Measurements from ENCODE around the gene FZD1.
A peak's percentile ranks its signal among the peaks of the same experiment; 100 is the strongest.
"Not testable (repeated sequence)": the region's sequence is repeated elsewhere in the genome, so short reads cannot be mapped to it uniquely, and the experiment has no call there.

FZD1 gene

DNA sequence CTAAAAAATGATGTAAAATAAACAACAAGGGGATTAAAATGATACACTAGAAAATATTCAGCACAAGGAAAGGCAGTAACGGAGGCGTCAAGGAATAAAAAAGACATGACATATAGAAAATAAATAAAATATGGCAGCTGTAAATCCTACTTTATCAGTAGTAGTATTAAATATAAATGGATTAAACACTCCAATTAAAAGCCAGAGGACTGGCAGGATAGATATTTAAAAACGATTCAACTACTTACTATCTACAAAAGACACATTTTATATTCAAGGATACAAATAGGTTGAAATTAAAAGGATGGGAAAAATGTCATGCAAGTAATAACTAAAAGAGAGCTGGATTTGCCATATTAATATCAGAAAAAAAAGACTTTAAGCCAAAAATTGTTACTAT, 43.2 kb downstream of the FZD1 start:
- Histone ChIP-seq H2BK120ac (ENCODE audit: insufficient read depth, low read length, poor library complexity) (no peak overlapping the region), H3K4me2 (ENCODE audit: low read length) (no peak overlapping the region), H2BK12ac (ENCODE audit: low read length) (no peak overlapping the region), H3K14ac (ENCODE audit: low read length) (no peak overlapping the region), H3K27ac (ENCODE audit: low read depth, low read length) (no peak overlapping the region), H3K9ac (ENCODE audit: low read length) (no peak overlapping the region), H2BK5ac (ENCODE audit: low read depth, low read length, poor library complexity) (no peak overlapping the region), H4K12ac (ENCODE audit: low read depth, low read length) (no peak overlapping the region), H2AFZ (ENCODE audit: insufficient read depth, low read length, poor library complexity) (no peak overlapping the region), H3K18ac (ENCODE audit: low read length) (no peak overlapping the region), H3K4ac (ENCODE audit: low read depth, low read length) (no peak overlapping the region), H2AK5ac (ENCODE audit: low read length) (no peak overlapping the region), H4K8ac (ENCODE audit: low read depth, low read length) (no peak overlapping the region), H4K91ac (ENCODE audit: low read depth, low read length) (no peak overlapping the region), H3K23ac (ENCODE audit: low read length) (no peak overlapping the region), H3K27me3 (ENCODE audit: insufficient read depth, low read length) (no peaks in the 10 kb centered on the region), H3K79me1 (ENCODE audit: low read length) (no peaks in the 10 kb centered on the region), H3K79me2 (ENCODE audit: control insufficient read depth, insufficient read depth, low read length, poor library complexity) (no peaks in the 10 kb centered on the region), H3K36me3 (ENCODE audit: control insufficient read depth in 1 of 2, insufficient read depth in 2 of 2, low read length in 2 of 2) (no peaks in the 10 kb centered on the region), H3K4me1 (ENCODE audit: control insufficient read depth in 1 of 2, insufficient read depth in 2 of 2, low read length in 2 of 2) (no peaks in the 10 kb centered on the region), H3K9me3 (ENCODE audit: insufficient read depth, low read depth, low read length) (no peaks in the 10 kb centered on the region), H3K4me3 (ENCODE audit: low read depth, low read length) (no peak overlapping the region)
- no CpG with 5 or more reads among the region's 3 CpGs for WGBS (ENCODE audit: extremely low coverage, insufficient coverage, insufficient read length)
- DNase-seq = no peak

DNA sequence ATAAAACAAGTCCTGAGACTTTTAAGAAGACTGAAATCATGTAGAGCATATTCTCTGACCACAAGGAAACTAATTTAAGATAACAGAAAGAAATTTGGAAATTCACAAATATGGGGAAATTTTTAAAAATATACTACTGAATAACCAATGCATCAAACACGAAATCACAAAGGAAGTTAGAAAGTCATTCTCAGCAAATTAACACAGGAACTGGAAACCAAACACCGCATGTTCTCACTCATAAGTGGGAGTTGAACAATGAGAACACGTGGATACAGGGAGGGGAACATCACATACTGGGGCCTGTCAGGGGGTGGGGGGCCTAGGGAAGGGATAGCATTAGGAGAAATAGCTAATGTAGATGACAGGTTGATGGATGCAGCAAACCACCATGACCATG, 44.0 kb downstream of the FZD1 start:
- H3K79me2 ChIP-seq (ENCODE audit: control insufficient read depth, insufficient read depth, low read length, poor library complexity); H4K12ac ChIP-seq (ENCODE audit: low read depth, low read length); H3K9me3 ChIP-seq (ENCODE audit: insufficient read depth, low read depth, low read length); H3K23ac ChIP-seq (ENCODE audit: low read length); DNase-seq; H2AFZ ChIP-seq (ENCODE audit: insufficient read depth, low read length, poor library complexity); H3K14ac ChIP-seq (ENCODE audit: low read length); H2BK12ac ChIP-seq (ENCODE audit: low read length); H3K4me2 ChIP-seq (ENCODE audit: low read length); H3K4me1 ChIP-seq (ENCODE audit: control insufficient read depth in 1 of 2, insufficient read depth in 2 of 2, low read length in 2 of 2); H3K4me3 ChIP-seq (ENCODE audit: low read depth, low read length); H3K27ac ChIP-seq (ENCODE audit: low read depth, low read length); H2BK120ac ChIP-seq (ENCODE audit: insufficient read depth, low read length, poor library complexity); H3K79me1 ChIP-seq (ENCODE audit: low read length); H3K27me3 ChIP-seq (ENCODE audit: insufficient read depth, low read length); H3K18ac ChIP-seq (ENCODE audit: low read length); H3K36me3 ChIP-seq (ENCODE audit: control insufficient read depth in 1 of 2, insufficient read depth in 2 of 2, low read length in 2 of 2); H4K91ac ChIP-seq (ENCODE audit: low read depth, low read length); H4K8ac ChIP-seq (ENCODE audit: low read depth, low read length); H3K9ac ChIP-seq (ENCODE audit: low read length); H2BK5ac ChIP-seq (ENCODE audit: low read depth, low read length, poor library complexity); H2AK5ac ChIP-seq (ENCODE audit: low read length); H3K4ac ChIP-seq (ENCODE audit: low read depth, low read length): not testable (repeated sequence)
- WGBS (ENCODE audit: extremely low coverage, insufficient coverage, insufficient read length) = no CpG with 5 or more reads among the region's 3 CpGs

DNA sequence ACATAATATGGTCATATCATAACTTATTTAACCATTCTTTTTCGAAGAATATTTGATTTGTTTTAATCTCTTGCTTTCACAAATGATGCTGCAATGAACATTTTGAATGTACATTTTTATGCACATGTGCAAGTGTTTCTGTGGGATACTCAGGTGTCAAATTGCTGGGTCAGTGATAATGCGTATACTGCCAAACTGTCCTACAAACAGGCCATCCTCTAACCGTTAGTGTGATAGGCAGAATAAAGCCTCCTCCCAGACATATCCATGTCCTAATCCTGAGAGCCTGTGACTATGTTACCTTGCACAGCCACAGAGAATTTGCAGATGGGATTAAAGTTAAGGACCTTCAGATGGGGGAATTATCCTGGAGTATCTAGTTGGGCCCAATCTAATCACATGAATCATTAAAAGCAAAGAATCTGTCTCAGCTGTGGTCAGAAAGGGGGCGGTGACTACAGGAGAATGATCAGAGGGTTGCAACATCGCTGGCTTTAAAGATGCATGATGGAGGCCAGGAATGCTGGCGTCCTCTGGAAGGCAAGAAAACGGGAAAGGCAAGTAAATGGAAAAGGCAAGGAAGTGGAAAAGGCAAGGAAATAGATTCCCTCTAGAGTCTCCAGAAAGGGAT, 46.7 kb downstream of the FZD1 start:
- Histone ChIP-seq H3K9me3 (ENCODE audit: insufficient read depth, low read depth, low read length) (no peaks in the 10 kb centered on the region), H2BK12ac (ENCODE audit: low read length) (no peak overlapping the region), H2BK120ac (ENCODE audit: insufficient read depth, low read length, poor library complexity) (no peak overlapping the region), H3K14ac (ENCODE audit: low read length) (no peak overlapping the region), H3K23ac (ENCODE audit: low read length) (no peak overlapping the region), H4K8ac (ENCODE audit: low read depth, low read length) (no peak overlapping the region), H3K4me2 (ENCODE audit: low read length) (no peak overlapping the region), H2BK5ac (ENCODE audit: low read depth, low read length, poor library complexity) (no peak overlapping the region), H3K4me3 (ENCODE audit: low read depth, low read length) (no peak overlapping the region), H2AFZ (ENCODE audit: insufficient read depth, low read length, poor library complexity) (no peak overlapping the region), H3K79me2 (ENCODE audit: control insufficient read depth, insufficient read depth, low read length, poor library complexity) (no peaks in the 10 kb centered on the region), H3K9ac (ENCODE audit: low read length) (no peak overlapping the region), H4K12ac (ENCODE audit: low read depth, low read length) (no peak overlapping the region), H3K36me3 (ENCODE audit: control insufficient read depth in 1 of 2, insufficient read depth in 2 of 2, low read length in 2 of 2) (no peaks in the 10 kb centered on the region), H3K27ac (ENCODE audit: low read depth, low read length) (no peak overlapping the region), H3K18ac (ENCODE audit: low read length) (no peak overlapping the region), H3K79me1 (ENCODE audit: low read length) (no peaks in the 10 kb centered on the region), H2AK5ac (ENCODE audit: low read length) (no peak overlapping the region), H3K4me1 (ENCODE audit: control insufficient read depth in 1 of 2, insufficient read depth in 2 of 2, low read length in 2 of 2) (no peaks in the 10 kb centered on the region), H3K4ac (ENCODE audit: low read depth, low read length) (no peak overlapping the region), H4K91ac (ENCODE audit: low read depth, low read length) (no peak overlapping the region), H3K27me3 (ENCODE audit: insufficient read depth, low read length) (no peaks in the 10 kb centered on the region)
- peak; percentile 73 to 87 for DNase-seq
- WGBS (ENCODE audit: extremely low coverage, insufficient coverage, insufficient read length) = no CpG with 5 or more reads among the region's 7 CpGs

DNA sequence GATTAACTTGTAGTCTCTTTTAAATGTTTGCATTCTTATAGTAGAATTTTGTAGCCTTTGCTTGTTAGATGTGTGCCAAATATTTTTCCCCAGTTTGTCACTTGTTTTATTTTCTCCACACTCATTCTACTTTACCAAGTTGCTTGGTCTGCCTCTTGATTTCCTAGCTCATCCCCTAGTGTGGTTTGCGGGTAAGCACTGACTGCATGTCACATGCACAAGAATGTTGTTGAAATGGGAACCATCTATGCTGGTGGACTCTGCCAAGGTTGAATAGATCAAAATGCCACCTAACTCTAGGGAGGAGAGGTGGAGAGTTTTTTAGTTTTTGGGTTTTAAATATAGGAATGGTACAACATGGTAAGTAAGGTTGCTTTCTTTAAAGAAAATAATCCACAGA, 47.6 kb downstream of the FZD1 start:
- Histone ChIP-seq H3K18ac (ENCODE audit: low read length) (no peak overlapping the region), H4K12ac (ENCODE audit: low read depth, low read length) (no peak overlapping the region), H3K4me3 (ENCODE audit: low read depth, low read length) (no peak overlapping the region), H4K8ac (ENCODE audit: low read depth, low read length) (no peak overlapping the region), H2AFZ (ENCODE audit: insufficient read depth, low read length, poor library complexity) (no peak overlapping the region), H3K27ac (ENCODE audit: low read depth, low read length) (no peak overlapping the region), H2AK5ac (ENCODE audit: low read length) (no peak overlapping the region), H3K27me3 (ENCODE audit: insufficient read depth, low read length) (no peaks in the 10 kb centered on the region), H3K79me1 (ENCODE audit: low read length) (no peaks in the 10 kb centered on the region), H2BK12ac (ENCODE audit: low read length) (no peak overlapping the region), H3K79me2 (ENCODE audit: control insufficient read depth, insufficient read depth, low read length, poor library complexity) (no peaks in the 10 kb centered on the region), H3K4me1 (ENCODE audit: control insufficient read depth in 1 of 2, insufficient read depth in 2 of 2, low read length in 2 of 2) (no peaks in the 10 kb centered on the region), H3K23ac (ENCODE audit: low read length) (no peak overlapping the region), H3K36me3 (ENCODE audit: control insufficient read depth in 1 of 2, insufficient read depth in 2 of 2, low read length in 2 of 2) (no peaks in the 10 kb centered on the region), H2BK5ac (ENCODE audit: low read depth, low read length, poor library complexity) (no peak overlapping the region), H3K14ac (ENCODE audit: low read length) (no peak overlapping the region), H2BK120ac (ENCODE audit: insufficient read depth, low read length, poor library complexity) (no peak overlapping the region), H3K9ac (ENCODE audit: low read length) (no peak overlapping the region), H4K91ac (ENCODE audit: low read depth, low read length) (no peak overlapping the region), H3K4me2 (ENCODE audit: low read length) (no peak overlapping the region), H3K9me3 (ENCODE audit: insufficient read depth, low read depth, low read length) (no peaks in the 10 kb centered on the region), H3K4ac (ENCODE audit: low read depth, low read length) (no peak overlapping the region)
- no CpG with 5 or more reads among the region's 1 CpG for WGBS (ENCODE audit: extremely low coverage, insufficient coverage, insufficient read length)
- no peak for DNase-seq
